ENCODE measurements around the gene RGPD8. TPM values are rescaled to one million over a fixed set of nuclear protein-coding genes. Genes with fewer than 3 reads are reported as not detected.

RGPD8 gene
- polyA plus RNA-seq, 1 donor from 2014 or later = 6.8 TPM

DNA sequence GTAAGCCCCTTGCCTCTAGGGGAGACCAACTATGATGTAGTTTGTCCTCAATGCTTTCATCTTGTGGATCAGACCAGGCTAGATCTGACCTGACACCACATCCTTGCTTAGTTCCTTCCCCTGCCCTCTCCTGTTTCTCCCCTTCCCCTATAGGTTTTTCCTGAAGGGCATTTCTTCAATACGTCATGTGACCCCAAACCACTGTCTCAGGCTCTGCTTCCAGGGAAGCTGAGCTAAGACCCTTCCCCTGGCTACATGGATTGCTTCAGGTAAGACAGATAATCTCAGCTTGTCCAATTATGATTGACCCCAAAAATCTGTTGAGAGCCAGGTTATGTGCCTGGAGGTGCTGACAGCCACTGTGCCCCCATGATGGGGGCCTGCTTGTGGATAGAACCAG is 25.9 kb upstream of the RGPD8 start:
- H3K9me2 ChIP-seq (ENCODE audit: insufficient read depth, low read length) = no peaks in the 10 kb centered on the region
- H2AFZ ChIP-seq (ENCODE audit: low read depth, low read length) = no peak overlapping the region

DNA sequence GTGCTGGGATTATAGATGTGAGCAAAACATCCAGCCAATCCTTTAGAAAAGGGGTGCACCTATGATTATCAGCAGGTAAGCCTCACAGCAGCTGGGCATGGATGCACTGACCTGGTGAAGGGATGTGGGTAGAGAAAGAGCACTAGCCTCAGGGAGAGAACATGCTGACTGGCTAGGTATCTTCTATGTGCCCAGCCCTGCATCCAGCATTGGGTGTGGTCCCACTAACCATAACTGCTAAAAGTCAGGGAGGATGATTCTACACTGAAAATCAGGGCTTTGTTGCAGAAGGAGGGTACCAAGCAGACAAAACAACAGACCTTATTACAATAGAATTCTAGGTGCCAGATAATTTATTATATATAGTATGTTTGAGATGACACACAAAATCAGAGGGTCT is 21.1 kb upstream of the RGPD8 start:
- no peaks in the 10 kb centered on the region for H3K27me3 ChIP-seq (ENCODE audit: insufficient read depth, low read depth, low read length)

More for the DNA sequence above, 25.9 kb upstream of the RGPD8 start:
- no peaks in the 10 kb centered on the region for H3K36me3 ChIP-seq (ENCODE audit: insufficient read depth, low read length)
- no peaks in the 10 kb centered on the region for H3K27me3 ChIP-seq (ENCODE audit: insufficient read depth, low read depth, low read length)
- H3K79me2 ChIP-seq (replicated peaks; ENCODE audit: insufficient read depth, low read length) = no peaks in the 10 kb centered on the region
- no peaks in the 10 kb centered on the region for H3F3A ChIP-seq (ENCODE audit: insufficient read depth, low read length, poor library complexity, severe bottlenecking)
- H3K4me2 ChIP-seq (ENCODE audit: low read length) = no peak overlapping the region
- no peak overlapping the region for H3K4me3 ChIP-seq (ENCODE audit: low read length)
- no peak overlapping the region for H3K9ac ChIP-seq (ENCODE audit: low read length)
- TF ChIP-seq, protein P1, sequence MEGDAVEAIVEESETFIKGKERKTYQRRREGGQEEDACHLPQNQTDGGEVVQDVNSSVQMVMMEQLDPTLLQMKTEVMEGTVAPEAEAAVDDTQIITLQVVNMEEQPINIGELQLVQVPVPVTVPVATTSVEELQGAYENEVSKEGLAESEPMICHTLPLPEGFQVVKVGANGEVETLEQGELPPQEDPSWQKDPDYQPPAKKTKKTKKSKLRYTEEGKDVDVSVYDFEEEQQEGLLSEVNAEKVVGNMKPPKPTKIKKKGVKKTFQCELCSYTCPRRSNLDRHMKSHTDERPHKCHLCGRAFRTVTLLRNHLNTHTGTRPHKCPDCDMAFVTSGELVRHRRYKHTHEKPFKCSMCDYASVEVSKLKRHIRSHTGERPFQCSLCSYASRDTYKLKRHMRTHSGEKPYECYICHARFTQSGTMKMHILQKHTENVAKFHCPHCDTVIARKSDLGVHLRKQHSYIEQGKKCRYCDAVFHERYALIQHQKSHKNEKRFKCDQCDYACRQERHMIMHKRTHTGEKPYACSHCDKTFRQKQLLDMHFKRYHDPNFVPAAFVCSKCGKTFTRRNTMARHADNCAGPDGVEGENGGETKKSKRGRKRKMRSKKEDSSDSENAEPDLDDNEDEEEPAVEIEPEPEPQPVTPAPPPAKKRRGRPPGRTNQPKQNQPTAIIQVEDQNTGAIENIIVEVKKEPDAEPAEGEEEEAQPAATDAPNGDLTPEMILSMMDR (IDR thresholded peaks at IDR 0.05; ENCODE audit: poor library complexity, severe bottlenecking) = no peak
- no peak for TF ChIP-seq SMC3 (conservative IDR thresholded peaks at IDR 0.05; ENCODE audit: poor library complexity)
- no peak for TF ChIP-seq RAD21 (conservative IDR thresholded peaks at IDR 0.05)
- H3K9me3 ChIP-seq (ENCODE audit: low read length) = no peaks in the 10 kb centered on the region
- no peaks in the 10 kb centered on the region for H4K20me1 ChIP-seq (ENCODE audit: insufficient read depth)
- H3K27ac ChIP-seq (ENCODE audit: low read length) = no peak overlapping the region

More for the DNA sequence above, 21.1 kb upstream of the RGPD8 start:
- no peak overlapping the region for H3K4me3 ChIP-seq (ENCODE audit: low read length)
- no peaks in the 10 kb centered on the region for H4K20me1 ChIP-seq (ENCODE audit: insufficient read depth)
- H3K4me2 ChIP-seq (ENCODE audit: low read length) = no peak overlapping the region
- no peaks in the 10 kb centered on the region for H3F3A ChIP-seq (ENCODE audit: insufficient read depth, low read length, poor library complexity, severe bottlenecking)
- no peaks in the 10 kb centered on the region for H3K79me2 ChIP-seq (replicated peaks; ENCODE audit: insufficient read depth, low read length)
- no peaks in the 10 kb centered on the region for H3K36me3 ChIP-seq (ENCODE audit: insufficient read depth, low read length)
- TF ChIP-seq SMC3 (conservative IDR thresholded peaks at IDR 0.05; ENCODE audit: poor library complexity) = no peak
- TF ChIP-seq, protein P1 (IDR thresholded peaks at IDR 0.05; ENCODE audit: poor library complexity, severe bottlenecking) = no peak
- no peak for TF ChIP-seq RAD21 (conservative IDR thresholded peaks at IDR 0.05)
- no peak for TF ChIP-seq POLR2AphosphoS5 (IDR thresholded peaks at IDR 0.05)
- TF ChIP-seq, protein P2, sequence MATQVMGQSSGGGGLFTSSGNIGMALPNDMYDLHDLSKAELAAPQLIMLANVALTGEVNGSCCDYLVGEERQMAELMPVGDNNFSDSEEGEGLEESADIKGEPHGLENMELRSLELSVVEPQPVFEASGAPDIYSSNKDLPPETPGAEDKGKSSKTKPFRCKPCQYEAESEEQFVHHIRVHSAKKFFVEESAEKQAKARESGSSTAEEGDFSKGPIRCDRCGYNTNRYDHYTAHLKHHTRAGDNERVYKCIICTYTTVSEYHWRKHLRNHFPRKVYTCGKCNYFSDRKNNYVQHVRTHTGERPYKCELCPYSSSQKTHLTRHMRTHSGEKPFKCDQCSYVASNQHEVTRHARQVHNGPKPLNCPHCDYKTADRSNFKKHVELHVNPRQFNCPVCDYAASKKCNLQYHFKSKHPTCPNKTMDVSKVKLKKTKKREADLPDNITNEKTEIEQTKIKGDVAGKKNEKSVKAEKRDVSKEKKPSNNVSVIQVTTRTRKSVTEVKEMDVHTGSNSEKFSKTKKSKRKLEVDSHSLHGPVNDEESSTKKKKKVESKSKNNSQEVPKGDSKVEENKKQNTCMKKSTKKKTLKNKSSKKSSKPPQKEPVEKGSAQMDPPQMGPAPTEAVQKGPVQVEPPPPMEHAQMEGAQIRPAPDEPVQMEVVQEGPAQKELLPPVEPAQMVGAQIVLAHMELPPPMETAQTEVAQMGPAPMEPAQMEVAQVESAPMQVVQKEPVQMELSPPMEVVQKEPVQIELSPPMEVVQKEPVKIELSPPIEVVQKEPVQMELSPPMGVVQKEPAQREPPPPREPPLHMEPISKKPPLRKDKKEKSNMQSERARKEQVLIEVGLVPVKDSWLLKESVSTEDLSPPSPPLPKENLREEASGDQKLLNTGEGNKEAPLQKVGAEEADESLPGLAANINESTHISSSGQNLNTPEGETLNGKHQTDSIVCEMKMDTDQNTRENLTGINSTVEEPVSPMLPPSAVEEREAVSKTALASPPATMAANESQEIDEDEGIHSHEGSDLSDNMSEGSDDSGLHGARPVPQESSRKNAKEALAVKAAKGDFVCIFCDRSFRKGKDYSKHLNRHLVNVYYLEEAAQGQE (IDR thresholded peaks at IDR 0.05; ENCODE audit: borderline replicate concordance) = no peak
- no peak for TF ChIP-seq EP300 (conservative IDR thresholded peaks at IDR 0.05; ENCODE audit: poor library complexity, severe bottlenecking)
- no peak for TF ChIP-seq TAF1 (IDR thresholded peaks at IDR 0.05; ENCODE audit: low read depth)
- no peak overlapping the region for H3K27ac ChIP-seq (ENCODE audit: low read length)
- no peak overlapping the region for H3K9ac ChIP-seq (ENCODE audit: low read length)
- H3K9me2 ChIP-seq (ENCODE audit: insufficient read depth, low read length) = no peaks in the 10 kb centered on the region
- no peaks in the 10 kb centered on the region for H3K9me3 ChIP-seq (ENCODE audit: low read length)
- no peak overlapping the region for H2AFZ ChIP-seq (ENCODE audit: low read depth, low read length)

All from neural cell (in vitro differentiated cells).